GM12873 (cell line): ENCODE measurements around the gene TMEM258.

Source experiments
- CTCF ChIP-seq: IDR thresholded peaks from 2 replicates; pipeline ENCODE4 v1.5.1; 2012; ENCODE audit warnings: low read depth, mild to moderate bottlenecking, moderate library complexity, low read length, control low read depth; ENCODE audit not compliant: insufficient read depth; ENCODE audit errors: missing control alignments

Gene TMEM258

GRCh38 chr11:61756452-61757212 is 35.8 kb downstream of the TMEM258 start:
- no peak for TF ChIP-seq CTCF

GRCh38 chr11:61756147-61756451 is 36.3 kb downstream of the TMEM258 start:
- no peak for TF ChIP-seq CTCF

GRCh38 chr11:61754534-61755482 is 37.6 kb downstream of the TMEM258 start:
- TF ChIP-seq CTCF, result no peak

- TF ChIP-seq CTCF, result no peak
These were observed 38.7 kb downstream of the TMEM258 start for GRCh38 chr11:61753672-61754071.

GRCh38 chr11:61752925-61753521 is 39.4 kb downstream of the TMEM258 start:
- no peak for TF ChIP-seq CTCF

GRCh38 chr11:61752117-61752924 is 40.1 kb downstream of the TMEM258 start, which contains the start of gene MYRF:
Gene MYRF (plus strand): TSS chr11:61752636. CDS start chr11:61752745, 109 bp downstream.
- peak; percentile 50 for TF ChIP-seq CTCF
